Suprapubic skin (tissue), 3 donors: ENCODE data around the gene HINT2.

Source experiments
- CTCF ChIP-seq, 2 donors: fragments of 200-600 bp in 1 of 2; fragments of 450-650 bp in 1 of 2; sonication (generic) in 1 of 2; IDR thresholded peaks; one replicate each; pipeline ENCODE4 v1.5.1; 2016 to 2019; ENCODE audit warnings: antibody characterized with exemption in 2 of 2, mild to moderate bottlenecking in 1 of 2, moderate library complexity in 1 of 2
- EP300 ChIP-seq: sonication (generic); formaldehyde crosslinking; IDR thresholded peaks from one replicate; pipeline ENCODE4 v1.6.1; 2017; ENCODE audit warnings: antibody characterized with exemption

DNA sequence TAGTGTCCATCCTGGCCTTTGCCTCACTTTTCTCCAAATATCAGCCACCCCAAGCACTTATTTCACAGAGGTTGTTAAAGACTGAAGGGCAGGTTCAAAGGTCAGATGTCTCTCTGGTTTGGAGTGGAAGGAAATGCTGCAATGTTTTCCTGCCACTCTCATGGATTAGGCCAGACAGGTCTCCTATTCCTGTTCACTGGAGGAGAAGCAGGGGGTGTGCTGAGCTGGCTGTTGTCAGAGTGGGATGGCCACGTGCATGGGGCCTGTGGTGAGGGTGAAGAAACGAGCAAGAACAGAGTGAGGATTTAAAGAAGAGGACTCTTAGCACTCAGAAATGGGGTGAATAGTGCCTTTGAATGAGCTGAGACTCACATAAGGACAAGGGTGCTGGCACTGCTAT lies 20.9 kb upstream of the HINT2 start:
- no peak for TF ChIP-seq CTCF (IDR thresholded peaks at IDR 0.05)
- no peak for TF ChIP-seq EP300
